Pancreas (tissue), 10 donors: Measurements from ENCODE around the gene ME1. TPM values are rescaled to one million over a fixed set of nuclear protein-coding genes. Genes with fewer than 3 reads are reported as not detected.

Source experiments
- ATAC-seq, 4 donors: fragments of 200-7000 bp; cut with Tn5 transposase; one replicate each; pipeline versions ENCODE4 v1.8.0 to v1.9.1; 2020; ENCODE audit warnings: mild to moderate bottlenecking in 4 of 4, moderate library complexity in 4 of 4
- DNase-seq, 6 donors: peaks; one replicate each; pipeline ENCODE4 v3.0.0-alpha.2; 2020
- FAIRE-seq: peaks from 2 replicates; lab custom pipeline; 2012; peaks lifted over from hg19 to GRCh38; lab: Jason Lieb, UNC
- H3K27ac ChIP-seq, 4 donors: fragments of 200-600 bp; sonication (generic); 1 replicate in 3 of 4; 2 replicates in 1 of 4; pipeline versions ENCODE4 v1.5.0 to v1.8.0; 2020
- H3K27me3 ChIP-seq, 4 donors: fragments of 200-600 bp; one replicate each; pipeline ENCODE4 v1.8.0; 2021
- H3K36me3 ChIP-seq, 3 donors: fragments of 200-600 bp; sonication (generic) in 1 of 3; one replicate each; pipeline versions ENCODE4 v1.5.0 to v1.8.0; 2020 to 2021
- H3K4me1 ChIP-seq, 3 donors: fragments of 200-600 bp; one replicate each; pipeline ENCODE4 v1.8.0; 2021
- H3K4me3 ChIP-seq, 4 donors: fragments of 200-600 bp; sonication (generic) in 2 of 4; one replicate each; pipeline versions ENCODE4 v1.5.0 to v1.8.0; 2020 to 2021
- H3K9me3 ChIP-seq, 4 donors: fragments of 200-600 bp; one replicate each; pipeline ENCODE4 v1.8.0; 2021
- CTCF ChIP-seq, 4 donors: fragments of 200-600 bp; sonication (generic) in 3 of 4; IDR thresholded peaks; one replicate each; pipeline versions ENCODE4 v1.5.0 to v1.8.0; 2021; ENCODE audit warnings: antibody characterized with exemption in 4 of 4
- WGBS, 2 donors: extraction: QIAGEN DNeasy Blood & Tissue Kit; methylation state at CpG; one replicate each; pipeline ENCODE4 v1.1.7; 2013; 5-methylcytosine and 5-hydroxymethylcytosine counted together
- intact Hi-C, 3 donors: fragments of 100-400 bp; cut with DNase I; formaldehyde crosslinking; loops; one replicate each; pipeline versions ENCODE4 v1.11.1 to v1.14.2; 2022
- polyA plus RNA-seq, 2 donors: library from polyadenylated mRNA; stranded (reverse); fragments of 200-250 nt; gene quantifications; one replicate each; pipeline ENCODE4 v1.2.3, GENCODE V29; 2013
- total RNA-seq, 6 donors: library from RNA; stranded (reverse); fragmentation: NEBNext Ultra II Directional in 4 of 6; extraction: Animal tissue kit (Norgen Biotek cat#: 25700) in 4 of 6; gene quantifications; one replicate each; pipeline versions ENCODE4 v1.2.1 to v1.2.4, GENCODE V29; 2021 to 2023
- donor health status: healthy with polysubstance abuse.
- donor health status: DM: no; HTN: no; CAD: no; lungs with moderate emphysema.
- donor health status: DM: no; HTN: no; CAD: no.
- donor health status: control.
- donor health status: control.
- donor health status: Bipolar disorder and iron deficiency.
- donor health status: DM: yes; HTN: yes; CAD: no.
- donor health status: DM: no; HTN: no; CAD: no.
- donor health status: DM: no; HTN: no; CAD: no.
- donor health status: DM: yes; HTN: yes; CAD: no.

Gene ME1
- total and polyA plus RNA-seq, 8 donors, result 1.5 to 4.6 (median 3.1) TPM

DNA sequence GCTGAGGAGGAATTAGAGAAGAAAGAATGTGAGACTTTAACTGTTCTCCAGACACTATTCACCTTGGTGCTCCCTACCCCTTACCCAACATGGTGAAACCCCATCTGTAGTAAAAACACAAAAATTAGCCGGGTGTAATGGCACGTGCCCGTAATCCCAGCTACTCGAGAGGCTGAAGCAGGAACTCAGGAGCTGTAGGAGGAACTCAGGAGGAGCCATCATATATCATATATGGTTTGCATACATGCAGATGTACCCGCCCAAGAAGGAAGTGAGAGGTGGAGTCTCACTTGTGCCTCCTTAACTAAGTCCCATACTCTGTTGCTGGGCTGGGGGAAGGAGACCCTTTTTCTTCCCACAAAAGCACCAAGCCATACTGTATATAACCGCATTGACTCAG is 35.5 kb upstream of the ME1 start:
- Histone ChIP-seq H3K27ac (no peak overlapping the region), H3K36me3 (no peaks in the 10 kb centered on the region), H3K4me1 (no peaks in the 10 kb centered on the region), H3K4me3 (no peak overlapping the region), H3K9me3 (no peaks in the 10 kb centered on the region), H3K27me3 (no peaks in the 10 kb centered on the region)
- FAIRE-seq (no peak), DNase-seq (no peak), ATAC-seq (no peak)
- TF ChIP-seq CTCF (IDR thresholded peaks at IDR 0.05), result no peak
- WGBS, 2 donors, result 67 to 87% methylated on average over 6 of the region's 6 CpGs
- intact Hi-C loops, result no loop called here

- Histone ChIP-seq H3K36me3 (no peaks in the 10 kb centered on the region), H3K27ac (no peak overlapping the region), H3K4me3 (no peak overlapping the region), H3K9me3 (no peaks in the 10 kb centered on the region), H3K4me1 (no peaks in the 10 kb centered on the region), H3K27me3 (no peaks in the 10 kb centered on the region)
- ATAC-seq (no peak), FAIRE-seq (no peak), DNase-seq (no peak)
- intact Hi-C loops, result no loop called here
- WGBS, 2 donors, result 92 to 95% methylated on average over 5 of the region's 5 CpGs
- TF ChIP-seq CTCF (IDR thresholded peaks at IDR 0.05), result no peak
These were observed 33.7 kb upstream of the ME1 start for GRCh38 chr6:83464381-83465140.

DNA sequence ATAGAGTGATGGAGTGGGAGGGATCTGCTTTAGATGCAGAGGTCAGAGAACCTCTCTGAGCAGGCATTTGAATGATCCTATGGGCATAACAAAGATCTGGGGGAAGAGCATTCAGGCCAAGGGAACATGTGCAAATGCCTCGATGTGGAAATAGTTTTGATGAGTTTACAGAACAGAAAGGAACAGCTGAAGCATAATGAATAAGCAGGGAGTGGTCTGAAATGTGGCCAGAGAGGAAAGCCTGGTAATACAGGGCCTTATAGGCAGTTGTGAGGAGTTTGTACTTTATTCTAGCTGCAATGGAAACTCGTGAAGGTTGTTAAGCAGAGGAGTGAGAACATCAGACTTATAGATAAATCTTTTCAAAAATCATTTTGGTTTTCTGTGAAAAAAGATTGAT is 33.0 kb upstream of the ME1 start:
- Histone ChIP-seq H3K4me3 (no peak overlapping the region), H3K4me1 (no peaks in the 10 kb centered on the region), H3K27ac (no peak overlapping the region), H3K27me3 (no peaks in the 10 kb centered on the region), H3K9me3 (no peaks in the 10 kb centered on the region), H3K36me3 (no peaks in the 10 kb centered on the region)
- DNase-seq (no peak), FAIRE-seq (no peak), ATAC-seq (peak in 1 of 4 donors; percentile 57)
- no peak for TF ChIP-seq CTCF (IDR thresholded peaks at IDR 0.05)
- intact Hi-C loops, result no loop called here
- WGBS, 2 donors, result 35 to 37% methylated on average over 2 of the region's 2 CpGs

DNA sequence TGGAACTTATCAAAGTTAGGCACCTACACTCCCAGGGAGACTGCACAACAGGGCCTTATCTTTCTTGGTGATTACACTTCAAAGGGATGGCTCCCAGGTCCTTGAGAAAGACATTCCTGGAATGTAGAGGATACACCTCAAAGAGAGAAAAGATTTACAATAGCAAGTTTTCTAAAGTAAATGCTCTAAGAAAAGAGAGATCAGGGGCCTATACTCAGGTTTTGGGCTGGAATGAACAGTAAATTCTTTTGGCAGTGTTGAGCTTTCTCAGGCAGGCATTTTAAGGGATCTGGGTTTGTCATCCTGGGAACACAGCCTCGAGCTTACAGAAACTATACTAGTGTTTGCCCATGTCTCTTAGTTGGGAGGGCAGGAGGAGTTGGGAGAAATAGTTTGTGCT is 31.7 kb upstream of the ME1 start:
- no peaks in the 10 kb centered on the region for H3K4me1 ChIP-seq
- intact Hi-C loops, result no loop called here
- no peaks in the 10 kb centered on the region for H3K36me3 ChIP-seq
- TF ChIP-seq CTCF (IDR thresholded peaks at IDR 0.05), result no peak
- no peaks in the 10 kb centered on the region for H3K27me3 ChIP-seq
- no peaks in the 10 kb centered on the region for H3K9me3 ChIP-seq
- no peak for ATAC-seq
- DNase-seq, result no peak
- FAIRE-seq, result no peak
- H3K27ac ChIP-seq, result no peak overlapping the region
- WGBS, 2 donors, result 33 to 52% methylated on average over 1 of the region's 1 CpG
- no peak overlapping the region for H3K4me3 ChIP-seq

GRCh38 chr6:83461438-83461837 is 30.6 kb upstream of the ME1 start:
- Histone ChIP-seq H3K4me3 (no peak overlapping the region), H3K4me1 (no peaks in the 10 kb centered on the region), H3K36me3 (no peaks in the 10 kb centered on the region), H3K27me3 (no peaks in the 10 kb centered on the region), H3K27ac (no peak overlapping the region), H3K9me3 (no peaks in the 10 kb centered on the region)
- intact Hi-C loops, result no loop called here
- DNase-seq, result no peak
- WGBS, 2 donors, result 37 to 66% methylated on average over 1 of the region's 1 CpG
- TF ChIP-seq CTCF (IDR thresholded peaks at IDR 0.05), result no peak
- no peak for ATAC-seq
- FAIRE-seq, result no peak
